H9 (cell line): ENCODE measurements around the gene G2E3. TPM values are rescaled to one million over a fixed set of nuclear protein-coding genes. Genes with fewer than 3 reads are reported as not detected.

ENCODE experiments used
- DNase-seq: peaks from one replicate; pipeline ENCODE4 v3.0.0-alpha.2; 2017
- H2AFZ ChIP-seq: one replicate; pipeline ENCODE4 v1.6.1; 2013; ENCODE audit warnings: mild to moderate bottlenecking, low read length, control low read depth, moderate library complexity
- H2AK5ac ChIP-seq: 2 replicates; pipeline ENCODE4 v1.6.1; 2013; ENCODE audit warnings: low read length, control low read depth, mixed read lengths; ENCODE audit not compliant: insufficient read length
- H2BK120ac ChIP-seq: one replicate; pipeline ENCODE4 v1.6.1; 2013; ENCODE audit warnings: low read depth, mild to moderate bottlenecking, low read length, control low read depth, inconsistent platforms; ENCODE audit not compliant: poor library complexity, severe bottlenecking
- H2BK12ac ChIP-seq: 2 replicates; pipeline ENCODE4 v1.6.1; 2013; ENCODE audit warnings: low read length, control low read depth, mixed read lengths, low read depth; ENCODE audit not compliant: insufficient read length
- H2BK15ac ChIP-seq: 2 replicates; pipeline ENCODE4 v1.6.1; 2013; ENCODE audit warnings: low read depth, low read length, control low read depth
- H2BK20ac ChIP-seq: one replicate; pipeline ENCODE4 v1.6.1; 2013; ENCODE audit warnings: low read depth, mild to moderate bottlenecking, low read length, control low read depth, inconsistent platforms; ENCODE audit not compliant: poor library complexity, severe bottlenecking
- H2BK5ac ChIP-seq: 2 replicates; pipeline ENCODE4 v1.6.1; 2013; ENCODE audit warnings: low read length, control low read depth, mixed read lengths; ENCODE audit not compliant: insufficient read length
- H3K14ac ChIP-seq: 2 replicates; pipeline ENCODE4 v1.6.1; 2013; ENCODE audit warnings: low read length, control low read depth; ENCODE audit not compliant: insufficient read depth
- H3K18ac ChIP-seq: 2 replicates; pipeline ENCODE4 v1.6.1; 2013; ENCODE audit warnings: low read depth, mild to moderate bottlenecking, mixed read lengths, low read length, control low read depth; ENCODE audit not compliant: insufficient read length
- H3K23ac ChIP-seq: 2 replicates; pipeline ENCODE4 v1.6.1; 2013; ENCODE audit warnings: low read length, control low read depth, mixed read lengths, low read depth; ENCODE audit not compliant: insufficient read length
- H3K23me2 ChIP-seq: 2 replicates; pipeline ENCODE4 v1.6.1; 2013; ENCODE audit warnings: low read depth, mild to moderate bottlenecking, mixed read lengths, low read length, control low read depth; ENCODE audit not compliant: insufficient read length, poor library complexity, severe bottlenecking
- H3K27ac ChIP-seq: 2 replicates; pipeline ENCODE4 v1.5.1; 2013; ENCODE audit warnings: low read length, control low read depth, mixed read lengths, low read depth; ENCODE audit not compliant: insufficient read length
- H3K27me3 ChIP-seq: 2 replicates; pipeline ENCODE4 v1.6.1; 2013; ENCODE audit warnings: low read length, control low read depth, inconsistent platforms; ENCODE audit not compliant: insufficient read depth
- H3K4ac ChIP-seq: 2 replicates; pipeline ENCODE4 v1.6.1; 2013; ENCODE audit warnings: low read depth, mild to moderate bottlenecking, control low read depth, inconsistent platforms, low read length, moderate library complexity
- H3K4me1 ChIP-seq: 2 replicates; pipeline ENCODE4 v1.6.1; 2013; ENCODE audit warnings: low read length, control low read depth, inconsistent platforms; ENCODE audit not compliant: insufficient read depth
- H3K4me2 ChIP-seq: 2 replicates; pipeline ENCODE4 v1.6.1; 2013; ENCODE audit warnings: low read length, control low read depth, mixed read lengths; ENCODE audit not compliant: insufficient read length, insufficient read depth
- H3K56ac ChIP-seq: 2 replicates; pipeline ENCODE4 v1.6.1; 2013; ENCODE audit warnings: low read depth, mild to moderate bottlenecking, mixed read lengths, low read length, control low read depth; ENCODE audit not compliant: insufficient read length
- H3K79me1 ChIP-seq: 2 replicates; pipeline ENCODE4 v1.6.1; 2013; ENCODE audit warnings: low read depth, mild to moderate bottlenecking, moderate library complexity, low read length, control low read depth, inconsistent platforms; ENCODE audit not compliant: insufficient read depth, poor library complexity, severe bottlenecking
- H3K79me2 ChIP-seq: 2 replicates; pipeline ENCODE4 v1.6.1; 2013; ENCODE audit warnings: low read length, control low read depth, inconsistent platforms; ENCODE audit not compliant: insufficient read depth
- H3K9ac ChIP-seq: 2 replicates; pipeline ENCODE4 v1.6.1; 2013; ENCODE audit warnings: low read length, control low read depth, mixed read lengths; ENCODE audit not compliant: insufficient read length; ENCODE audit errors: extremely low read depth
- H3K9me3 ChIP-seq: one replicate; pipeline ENCODE4 v1.6.1; 2013; ENCODE audit warnings: low read depth, low read length, inconsistent platforms; ENCODE audit not compliant: control insufficient read depth
- H3T11ph ChIP-seq: one replicate; pipeline ENCODE4 v1.6.1; 2013; ENCODE audit warnings: mild to moderate bottlenecking, low read length, control low read depth, inconsistent platforms
- H4K20me1 ChIP-seq: one replicate; pipeline ENCODE4 v1.6.1; 2013; ENCODE audit not compliant: control insufficient read depth, insufficient read length, insufficient read depth
- H4K5ac ChIP-seq: 2 replicates; pipeline ENCODE4 v1.6.1; 2013; ENCODE audit warnings: low read depth, mild to moderate bottlenecking, mixed read lengths, low read length, control low read depth; ENCODE audit not compliant: insufficient read length
- H4K8ac ChIP-seq: replicated peaks from 2 replicates; pipeline ENCODE4 v1.6.1; 2013; ENCODE audit warnings: low read length, control low read depth, mixed read lengths, low read depth; ENCODE audit not compliant: insufficient read length
- H4K91ac ChIP-seq: 2 replicates; pipeline ENCODE4 v1.6.1; 2013; ENCODE audit warnings: low read depth, mild to moderate bottlenecking, moderate library complexity, mixed read lengths, low read length, control low read depth; ENCODE audit not compliant: insufficient read length
- H3K27ac Mint-ChIP-seq, 3 experiments: 2 replicates in 2 of 3; 3 replicates in 1 of 3; pipeline ENCODE4 v1.8.0; 2020 to 2021; ENCODE audit warnings: mixed read lengths in 3 of 3, mild to moderate bottlenecking in 1 of 3, moderate library complexity in 1 of 3
- H3K27me3 Mint-ChIP-seq: 2 replicates; pipeline ENCODE4 v1.8.0; 2021; ENCODE audit warnings: low read depth, mild to moderate bottlenecking, moderate library complexity, mixed read lengths
- H3K36me3 Mint-ChIP-seq, 3 experiments: 2 replicates in 2 of 3; 3 replicates in 1 of 3; pipeline ENCODE4 v1.8.0; 2020 to 2021; ENCODE audit warnings: low read depth in 3 of 3, mixed read lengths in 3 of 3; ENCODE audit not compliant: insufficient read depth in 1 of 3
- H3K4me1 Mint-ChIP-seq, 2 experiments: 2 replicates each; pipeline ENCODE4 v1.8.0; 2020; ENCODE audit warnings: mixed read lengths in 2 of 2
- H3K4me3 Mint-ChIP-seq, 2 experiments: 2 replicates in 1 of 2; 3 replicates in 1 of 2; pipeline ENCODE4 v1.8.0; 2020 to 2021; ENCODE audit warnings: mild to moderate bottlenecking in 2 of 2, mixed read lengths in 2 of 2, moderate library complexity in 1 of 2
- H3K9me3 Mint-ChIP-seq, 2 experiments: 2 replicates in 1 of 2; 3 replicates in 1 of 2; pipeline ENCODE4 v1.8.0; 2020; ENCODE audit warnings: mild to moderate bottlenecking in 2 of 2, mixed read lengths in 2 of 2, moderate library complexity in 1 of 2
- WGBS: extraction: QIAGEN DNeasy Blood & Tissue Kit; methylation state at CpG from one replicate; pipeline ENCODE4 v1.1.7; 2013; ENCODE audit warnings: missing lambda C conversion rate, low lambda C conversion rate, mixed read lengths; ENCODE audit not compliant: insufficient read length; ENCODE audit errors: extremely low coverage; 5-methylcytosine and 5-hydroxymethylcytosine counted together
- total RNA-seq: library from RNA; stranded (reverse); gene quantifications from 2 replicates; pipeline ENCODE4 v1.2.1, GENCODE V29; 2021
- TF ChIP-seq, protein P1 (sequence below): fragments of 200-600 bp; sonication (generic); conservative IDR thresholded peaks from 3 replicates; pipeline ENCODE4 v1.8.0; 2021; ENCODE audit warnings: antibody characterized with exemption, mild to moderate bottlenecking

G2E3 gene
- total RNA-seq, 1 experiment from 2014 or later: 49.2 TPM

DNA sequence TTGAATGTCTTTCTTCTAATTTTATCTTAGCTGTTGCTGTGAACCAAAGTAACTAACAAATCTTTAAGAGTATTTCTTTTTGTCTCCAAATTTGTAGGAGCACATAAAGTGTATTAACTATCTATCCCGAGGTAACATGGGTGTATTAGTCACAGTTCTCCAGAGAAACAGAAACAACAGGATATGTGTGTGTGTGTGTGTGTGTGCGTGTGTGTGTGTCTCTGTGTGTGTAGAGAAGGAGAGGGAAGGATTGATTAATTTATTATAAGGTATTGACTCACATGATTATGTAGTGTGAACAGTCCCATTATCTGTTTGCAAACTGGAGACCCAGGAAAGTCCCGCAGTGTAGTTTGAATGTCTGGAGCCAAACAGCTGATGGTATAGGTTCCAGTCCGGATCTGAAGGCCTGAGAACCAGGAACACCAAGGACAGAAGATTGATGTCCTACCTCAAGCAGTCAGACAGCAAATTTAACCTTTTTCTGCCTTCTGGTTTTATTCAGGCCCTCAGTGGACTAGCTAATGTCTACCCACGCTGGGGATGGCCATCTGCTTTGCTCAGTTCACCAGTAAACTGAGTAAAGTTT is 14.4 kb downstream of the G2E3 start:
- TF ChIP-seq, protein P1, sequence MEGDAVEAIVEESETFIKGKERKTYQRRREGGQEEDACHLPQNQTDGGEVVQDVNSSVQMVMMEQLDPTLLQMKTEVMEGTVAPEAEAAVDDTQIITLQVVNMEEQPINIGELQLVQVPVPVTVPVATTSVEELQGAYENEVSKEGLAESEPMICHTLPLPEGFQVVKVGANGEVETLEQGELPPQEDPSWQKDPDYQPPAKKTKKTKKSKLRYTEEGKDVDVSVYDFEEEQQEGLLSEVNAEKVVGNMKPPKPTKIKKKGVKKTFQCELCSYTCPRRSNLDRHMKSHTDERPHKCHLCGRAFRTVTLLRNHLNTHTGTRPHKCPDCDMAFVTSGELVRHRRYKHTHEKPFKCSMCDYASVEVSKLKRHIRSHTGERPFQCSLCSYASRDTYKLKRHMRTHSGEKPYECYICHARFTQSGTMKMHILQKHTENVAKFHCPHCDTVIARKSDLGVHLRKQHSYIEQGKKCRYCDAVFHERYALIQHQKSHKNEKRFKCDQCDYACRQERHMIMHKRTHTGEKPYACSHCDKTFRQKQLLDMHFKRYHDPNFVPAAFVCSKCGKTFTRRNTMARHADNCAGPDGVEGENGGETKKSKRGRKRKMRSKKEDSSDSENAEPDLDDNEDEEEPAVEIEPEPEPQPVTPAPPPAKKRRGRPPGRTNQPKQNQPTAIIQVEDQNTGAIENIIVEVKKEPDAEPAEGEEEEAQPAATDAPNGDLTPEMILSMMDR: no peak
- Histone ChIP-seq H3K23me2 (no peaks in the 10 kb centered on the region), H3T11ph (no peak overlapping the region), H2BK5ac (no peak overlapping the region), H3K4me1 (peaks cover 7% of the 10 kb centered on the region), H3K23ac (no peak overlapping the region), H2BK20ac (no peak overlapping the region), H2AFZ (no peak overlapping the region), H4K8ac (no peak overlapping the region), H2BK12ac (no peak overlapping the region), H4K20me1 (peaks cover 3% of the 10 kb centered on the region), H3K56ac (no peak overlapping the region), H3K27ac (no peak overlapping the region), H3K14ac (no peak overlapping the region), H3K9me3 (no peaks in the 10 kb centered on the region), H4K5ac (no peak overlapping the region), H3K9ac (no peak overlapping the region), H3K79me2 (peaks cover 65% of the 10 kb centered on the region), H2BK15ac (no peak overlapping the region), H3K4ac (no peak overlapping the region), H2BK120ac (no peak overlapping the region), H2AK5ac (no peak overlapping the region), H3K18ac (no peak overlapping the region), H3K27me3 (no peaks in the 10 kb centered on the region), H3K4me2 (no peak overlapping the region), H4K91ac (no peak overlapping the region), H3K79me1 (peaks cover 7% of the 10 kb centered on the region)
- Mint-ChIP-seq H3K27me3 (no peaks in the 10 kb centered on the region), H3K4me1 (peaks cover 72 to 73% of the 10 kb centered on the region in 2 experiments), H3K36me3 (no peaks in the 10 kb centered on the region; a peak in 2 of 7 replicates), H3K9me3 (no peaks in the 10 kb centered on the region), H3K27ac (peak overlapping the region in 2 of 3 experiments; percentile 22 to 29; a peak in 2 of 7 replicates), H3K4me3 (peak overlapping the region in 1 of 2 experiments; percentile 11; a peak in 1 of 5 replicates)
- 100% methylated on average over 1 of the region's 5 CpGs for WGBS
- no peak for DNase-seq
